GM19438 (cell line): Measurements from ENCODE around the gene PLA2G3.
"Not testable (repeated sequence)": the region's sequence is repeated elsewhere in the genome, so short reads cannot be mapped to it uniquely, and the experiment has no call there.

Experiments used
- ATAC-seq: cut with Tn5 transposase; IDR thresholded peaks from one replicate; pipeline ENCODE4 v1.9.1; 2021; ENCODE audit warnings: low read depth; ENCODE audit not compliant: unreplicated experiment

The PLA2G3 gene

GRCh38 chr22:31139866-31140716 is at the start of gene PLA2G3:
Gene PLA2G3 (minus strand): TSS chr22:31140508. CDS start chr22:31140354, 154 bp downstream.
- no peak for ATAC-seq

- ATAC-seq, result no peak
These were observed 47.3 kb upstream of the PLA2G3 start for GRCh38 chr22:31187627-31188026.

GRCh38 chr22:31185056-31185455 is 44.7 kb upstream of the PLA2G3 start:
- no peak for ATAC-seq

GRCh38 chr22:31184015-31184414 is 43.7 kb upstream of the PLA2G3 start:
- ATAC-seq, result no peak

GRCh38 chr22:31179345-31179744 is 39.0 kb upstream of the PLA2G3 start:
- ATAC-seq, result no peak

- no peak for ATAC-seq
These were observed 38.6 kb upstream of the PLA2G3 start for GRCh38 chr22:31178859-31179258.

GRCh38 chr22:31177420-31178162 is 37.3 kb upstream of the PLA2G3 start:
- no peak for ATAC-seq

GRCh38 chr22:31176923-31177322 is 36.6 kb upstream of the PLA2G3 start:
- no peak for ATAC-seq

GRCh38 chr22:31173386-31174145 is 33.3 kb upstream of the PLA2G3 start:
- no peak for ATAC-seq

GRCh38 chr22:31171734-31172133 is 31.4 kb upstream of the PLA2G3 start:
- ATAC-seq, result not testable (repeated sequence)

- ATAC-seq, result no peak
These were observed 30.7 kb upstream of the PLA2G3 start for GRCh38 chr22:31170971-31171370.

GRCh38 chr22:31162015-31162765 is 21.9 kb upstream of the PLA2G3 start:
- ATAC-seq, result no peak

- no peak for ATAC-seq
These were observed 21.1 kb upstream of the PLA2G3 start for GRCh38 chr22:31161386-31161785.

- ATAC-seq, result no peak
These were observed 20.1 kb upstream of the PLA2G3 start for GRCh38 chr22:31160328-31160978.

- no peak for ATAC-seq
These were observed 15.1 kb upstream of the PLA2G3 start for GRCh38 chr22:31155422-31155821.

GRCh38 chr22:31154975-31155374 is 14.7 kb upstream of the PLA2G3 start:
- no peak for ATAC-seq

GRCh38 chr22:31153357-31153756 is 13.0 kb upstream of the PLA2G3 start:
- ATAC-seq, result no peak

GRCh38 chr22:31151872-31152271 is 11.6 kb upstream of the PLA2G3 start:
- ATAC-seq, result no peak

- no peak for ATAC-seq
These were observed 10.3 kb upstream of the PLA2G3 start for GRCh38 chr22:31150615-31151014.
